Adrenal gland (tissue), 5 donors: ENCODE results near the gene CDK14.

Source experiments
- POLR2A ChIP-seq, 2 donors: fragments of 450-650 bp; IDR thresholded peaks; one replicate each; pipeline ENCODE4 v1.6.1; 2017; ENCODE audit warnings: antibody characterized with exemption in 2 of 2, mild to moderate bottlenecking in 2 of 2, moderate library complexity in 1 of 2
- TF ChIP-seq, protein P1 (sequence below), 6 experiments: fragments of 450-650 bp in 4 of 6; fragments of 200-600 bp in 2 of 6; sonication (generic) in 1 of 6; IDR thresholded peaks; 1 replicate in 5 of 6; 2 replicates in 1 of 6; pipeline versions ENCODE4 v1.5.1 to v1.8.0; 2016 to 2021; ENCODE audit warnings: antibody characterized with exemption in 6 of 6, mild to moderate bottlenecking in 2 of 6, moderate library complexity in 1 of 6
- donor health status: DM: no; HTN: no; CAD: no.

DNA sequence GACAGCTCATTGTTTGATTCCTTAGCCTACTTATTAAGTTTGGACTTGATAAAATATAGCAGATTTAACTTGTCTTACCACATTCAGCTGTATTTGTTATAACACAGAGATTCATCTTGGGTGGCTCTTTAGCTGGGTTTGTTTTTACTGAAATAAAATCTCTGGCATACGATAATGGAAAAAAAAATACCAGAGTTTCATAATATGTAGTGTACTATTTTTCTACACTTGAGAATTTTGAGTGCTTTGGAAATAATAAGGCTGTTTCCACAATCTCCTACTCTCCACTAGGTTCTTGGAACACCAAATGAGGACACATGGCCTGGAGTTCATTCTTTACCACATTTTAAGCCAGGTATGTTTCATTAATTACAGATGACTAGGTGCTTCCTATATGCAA, 449.5 kb downstream of the CDK14 start:
- TF ChIP-seq, protein P1, sequence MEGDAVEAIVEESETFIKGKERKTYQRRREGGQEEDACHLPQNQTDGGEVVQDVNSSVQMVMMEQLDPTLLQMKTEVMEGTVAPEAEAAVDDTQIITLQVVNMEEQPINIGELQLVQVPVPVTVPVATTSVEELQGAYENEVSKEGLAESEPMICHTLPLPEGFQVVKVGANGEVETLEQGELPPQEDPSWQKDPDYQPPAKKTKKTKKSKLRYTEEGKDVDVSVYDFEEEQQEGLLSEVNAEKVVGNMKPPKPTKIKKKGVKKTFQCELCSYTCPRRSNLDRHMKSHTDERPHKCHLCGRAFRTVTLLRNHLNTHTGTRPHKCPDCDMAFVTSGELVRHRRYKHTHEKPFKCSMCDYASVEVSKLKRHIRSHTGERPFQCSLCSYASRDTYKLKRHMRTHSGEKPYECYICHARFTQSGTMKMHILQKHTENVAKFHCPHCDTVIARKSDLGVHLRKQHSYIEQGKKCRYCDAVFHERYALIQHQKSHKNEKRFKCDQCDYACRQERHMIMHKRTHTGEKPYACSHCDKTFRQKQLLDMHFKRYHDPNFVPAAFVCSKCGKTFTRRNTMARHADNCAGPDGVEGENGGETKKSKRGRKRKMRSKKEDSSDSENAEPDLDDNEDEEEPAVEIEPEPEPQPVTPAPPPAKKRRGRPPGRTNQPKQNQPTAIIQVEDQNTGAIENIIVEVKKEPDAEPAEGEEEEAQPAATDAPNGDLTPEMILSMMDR (IDR thresholded peaks at IDR 0.05), result no peak
- TF ChIP-seq POLR2A (IDR thresholded peaks at IDR 0.05), result no peak
